Inferior parietal cortex (tissue), 1 donor: ENCODE results near the gene SFT2D2.

Experiments used
- DNase-seq: peaks from one replicate; pipeline ENCODE4 v3.0.0-alpha.2; 2016; ENCODE audit errors: extremely low spot score

Gene SFT2D2

DNA sequence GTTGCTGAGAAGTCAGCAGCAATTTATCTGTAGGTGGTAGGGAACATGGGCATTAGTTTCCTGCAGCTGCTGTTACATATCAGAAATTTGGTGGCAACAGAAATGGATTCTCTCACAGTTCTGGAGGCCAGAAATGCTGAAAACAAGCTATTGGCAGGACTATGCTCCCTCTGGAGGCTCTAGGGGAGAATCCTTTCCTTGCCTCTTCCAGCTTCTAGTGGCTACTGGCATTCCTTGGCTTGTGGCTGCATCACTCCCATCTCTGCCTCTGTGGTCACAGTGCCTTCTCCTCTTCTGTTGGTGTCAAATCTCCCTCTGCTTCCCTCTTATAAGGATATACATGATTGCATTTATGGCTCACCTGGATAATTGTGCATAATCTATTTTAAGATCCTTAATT is 2.5 kb upstream of the SFT2D2 start:
- no peak for DNase-seq

DNA sequence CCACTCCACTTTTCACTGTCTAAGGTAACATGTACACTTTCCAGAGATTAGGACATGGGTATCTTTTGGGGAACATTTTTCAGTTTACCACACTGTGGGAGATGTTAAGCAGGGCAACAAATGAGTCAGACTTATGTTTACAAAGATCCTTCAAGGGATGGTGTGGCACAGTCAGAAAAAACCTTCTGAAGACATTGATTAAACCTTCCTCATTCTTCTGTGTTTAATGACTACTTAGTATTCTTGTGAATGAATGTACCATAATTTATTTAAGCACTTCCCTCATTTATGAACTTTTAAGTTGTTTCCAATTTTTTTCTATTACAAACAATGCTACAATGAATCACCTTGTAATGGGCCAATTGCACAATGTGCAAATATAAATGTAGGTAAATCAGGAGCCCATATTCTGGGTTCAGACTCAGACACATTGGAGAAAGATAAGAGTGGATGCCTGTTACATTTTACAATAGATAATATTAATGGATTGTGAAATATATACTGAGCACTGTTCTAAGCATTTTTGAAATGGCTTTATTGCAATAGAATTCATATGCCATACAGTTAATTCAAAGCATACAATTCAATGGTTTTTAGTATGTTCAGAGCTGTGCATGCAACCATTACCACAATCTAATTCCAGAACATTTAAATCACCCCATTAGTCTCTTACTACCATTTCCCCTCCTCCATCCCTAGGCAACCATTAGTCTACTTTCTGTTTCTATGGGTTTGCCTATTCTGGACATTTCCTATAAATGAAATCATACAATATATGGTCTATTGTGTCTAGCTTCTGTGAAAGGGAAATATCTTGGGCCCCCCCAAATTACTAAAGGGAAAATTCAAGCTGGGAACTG is 1.9 kb upstream of the SFT2D2 start:
- no peak for DNase-seq

DNA sequence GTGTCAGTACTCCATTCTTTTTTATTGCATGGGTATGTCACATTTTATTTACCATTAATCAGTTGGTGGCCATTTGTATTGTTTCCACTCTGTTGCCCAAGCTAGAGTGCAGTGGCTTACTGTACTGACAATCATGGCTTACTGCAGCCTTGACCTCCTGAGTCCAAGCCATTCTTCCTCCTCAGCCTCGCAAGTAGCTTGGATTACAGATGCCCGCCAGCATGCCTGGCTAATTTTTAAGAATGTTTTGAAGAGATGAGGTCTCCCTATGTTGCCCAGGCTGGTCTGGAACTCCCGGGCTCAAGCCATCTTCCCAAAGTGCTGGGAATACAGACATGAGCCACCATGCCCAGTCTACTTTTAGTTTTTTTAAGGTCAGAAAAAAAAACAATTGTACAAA is 813 bp upstream of the SFT2D2 start:
- DNase-seq, result no peak

DNA sequence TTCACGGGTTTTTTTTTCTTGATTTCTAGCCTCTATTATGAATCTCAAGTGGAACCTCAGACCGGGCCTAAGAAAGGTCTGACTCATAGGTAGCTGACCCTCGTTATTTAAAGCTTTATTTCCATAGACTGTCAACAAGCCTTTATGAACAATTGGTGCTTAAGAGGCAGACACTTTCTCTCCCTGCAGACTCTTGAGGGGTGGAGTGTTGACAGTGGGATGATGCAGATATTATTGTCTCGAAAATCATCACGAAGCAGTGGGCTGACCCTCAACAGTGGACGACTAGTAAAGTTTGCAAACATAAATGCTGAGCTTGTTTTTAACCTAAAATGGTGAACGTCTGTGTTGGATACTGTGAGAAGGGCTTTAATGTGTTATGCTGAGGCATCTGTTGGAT is 1.8 kb downstream of the SFT2D2 start:
- no peak for DNase-seq

DNA sequence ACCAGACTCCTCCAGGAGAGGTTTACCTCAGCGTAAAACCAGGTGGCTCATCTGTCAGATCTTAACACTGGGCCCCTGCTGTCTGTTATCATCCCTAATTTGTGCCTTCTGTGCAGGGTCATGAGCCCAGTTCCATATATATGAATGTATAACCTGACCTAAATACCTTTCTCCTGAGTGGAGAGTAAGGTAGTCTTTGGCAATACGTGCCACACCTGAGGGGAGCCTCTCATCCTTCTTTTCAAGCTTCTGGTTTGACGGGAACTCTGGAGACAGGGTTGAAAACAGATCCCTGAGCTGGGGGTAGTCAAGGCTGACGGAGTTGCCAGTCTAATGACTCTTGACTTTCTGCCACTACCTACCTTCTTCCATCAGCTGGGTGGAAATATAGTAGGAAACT is 4.1 kb downstream of the SFT2D2 start:
- no peak for DNase-seq

DNA sequence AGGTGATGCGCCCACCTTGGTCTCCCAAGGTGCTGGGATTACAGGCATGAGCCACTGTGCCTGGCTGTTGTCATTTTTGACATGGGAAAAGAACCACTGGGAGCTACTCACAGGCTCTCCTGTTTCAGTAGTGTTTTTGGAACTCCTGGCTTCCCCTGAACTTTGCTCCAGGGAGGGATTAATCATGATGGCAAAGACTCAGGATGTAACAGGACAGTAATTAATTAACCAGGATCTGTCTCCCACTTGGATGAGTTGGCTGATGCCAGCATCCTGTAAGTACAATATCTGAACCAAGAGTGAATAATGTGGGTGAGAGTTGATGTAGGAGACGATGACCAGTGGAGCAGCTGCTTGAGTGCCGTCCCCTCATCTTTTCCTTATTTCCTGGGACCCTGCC is 4.9 kb downstream of the SFT2D2 start:
- DNase-seq, result no peak

DNA sequence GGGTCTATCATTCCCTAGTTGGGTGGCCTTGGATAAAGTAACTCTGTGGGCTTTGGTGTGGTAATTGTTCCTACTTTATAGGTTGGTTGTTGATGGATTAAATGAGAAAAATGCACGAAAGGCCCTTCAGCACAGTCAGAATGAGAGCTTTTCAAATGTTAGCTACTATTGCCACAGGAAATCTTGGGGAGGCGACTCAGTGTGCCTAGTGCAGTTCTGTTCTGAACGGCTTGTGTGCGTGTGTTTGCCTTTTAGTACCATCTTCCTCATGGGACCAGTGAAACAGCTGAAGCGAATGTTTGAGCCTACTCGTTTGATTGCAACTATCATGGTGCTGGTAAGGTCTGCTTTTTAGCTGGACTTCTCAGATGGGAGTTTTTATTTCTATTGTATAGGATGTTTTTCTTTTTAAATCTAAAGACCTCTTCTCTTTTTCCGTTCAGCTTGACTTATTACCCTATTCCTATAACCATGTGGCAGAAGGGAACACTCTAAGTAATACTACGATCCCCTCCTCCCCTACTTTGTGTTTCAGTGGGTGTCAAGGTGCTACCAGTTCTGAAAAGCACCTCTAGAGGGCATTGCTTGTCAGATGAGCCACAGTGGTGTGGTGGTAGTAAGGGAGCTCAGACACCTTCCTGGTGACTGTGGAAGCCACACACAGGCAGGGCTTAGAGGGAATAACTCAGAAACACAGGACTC is 9.2 kb downstream of the SFT2D2 start:
- no peak for DNase-seq

DNA sequence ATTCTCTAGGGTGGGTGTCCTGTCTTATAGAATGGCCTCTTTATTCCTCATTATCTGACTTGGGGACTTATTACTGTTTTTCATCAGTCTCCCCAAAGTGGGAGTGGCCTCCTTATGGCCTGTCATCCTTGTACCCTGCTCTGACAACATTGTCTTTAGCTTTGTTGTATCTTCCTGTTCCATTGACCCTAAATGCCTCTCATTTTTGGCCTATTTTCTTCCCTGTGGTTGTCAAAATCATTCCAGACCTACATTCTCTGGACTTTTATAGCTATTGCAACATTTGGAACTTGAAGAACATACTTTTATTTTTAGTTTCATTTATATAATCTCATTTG is 9.7 kb downstream of the SFT2D2 start:
- no peak for DNase-seq

DNA sequence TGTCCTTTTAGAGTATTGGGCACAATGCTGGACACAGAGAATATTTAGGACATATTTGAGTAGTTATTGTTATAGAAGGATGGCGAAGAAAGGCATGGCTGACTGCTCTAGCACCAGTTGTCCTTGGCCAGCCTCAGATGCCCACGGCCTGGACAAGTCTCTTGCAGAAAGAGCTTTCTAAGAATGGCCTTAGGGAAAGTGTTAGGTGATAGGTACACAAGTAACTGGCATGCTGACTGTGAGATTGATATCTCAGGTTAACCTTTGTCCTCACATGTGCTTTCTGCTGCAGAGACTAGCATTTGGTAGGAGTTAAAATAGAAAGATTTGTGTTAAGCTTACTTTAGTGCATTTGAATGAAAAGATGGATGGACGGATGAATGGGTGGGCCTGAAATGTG is 10.1 kb downstream of the SFT2D2 start:
- DNase-seq, result no peak

DNA sequence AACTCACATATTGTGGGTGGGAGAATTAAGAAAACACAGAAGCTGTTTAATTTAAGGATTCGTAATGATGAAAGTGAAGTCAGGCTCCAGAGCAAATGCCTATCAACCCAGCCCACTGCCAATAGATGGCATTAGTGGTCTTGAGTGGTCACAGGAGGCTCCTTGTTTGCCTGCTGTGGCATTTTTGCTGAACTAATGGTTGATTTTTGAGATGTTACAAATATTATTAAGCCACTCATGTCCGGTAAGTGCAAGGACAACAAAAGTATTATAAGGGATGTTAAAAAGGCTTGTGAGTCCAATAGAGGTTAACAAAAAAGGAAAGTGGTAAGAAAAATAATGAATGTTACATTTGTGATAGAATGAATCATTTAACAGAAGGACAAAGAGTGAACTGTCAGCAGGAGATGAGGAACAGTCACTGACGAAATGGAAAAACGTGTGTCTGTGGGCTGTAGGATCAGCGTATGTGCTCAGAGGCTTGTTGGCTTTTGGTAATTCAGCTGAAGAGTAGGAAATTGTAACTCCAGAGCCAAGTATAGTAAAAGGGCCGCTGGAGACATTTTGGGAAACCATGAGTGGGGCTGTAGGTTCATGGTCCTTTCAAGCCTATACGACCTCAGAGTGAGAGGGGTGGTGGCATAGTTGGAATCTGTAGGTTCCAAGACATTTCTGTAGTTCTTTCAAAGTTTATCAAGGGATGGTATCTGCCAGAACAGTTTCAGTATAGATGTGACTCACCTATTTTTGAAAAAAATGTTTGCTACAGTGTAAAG is 11.2 kb downstream of the SFT2D2 start:
- DNase-seq, result no peak

DNA sequence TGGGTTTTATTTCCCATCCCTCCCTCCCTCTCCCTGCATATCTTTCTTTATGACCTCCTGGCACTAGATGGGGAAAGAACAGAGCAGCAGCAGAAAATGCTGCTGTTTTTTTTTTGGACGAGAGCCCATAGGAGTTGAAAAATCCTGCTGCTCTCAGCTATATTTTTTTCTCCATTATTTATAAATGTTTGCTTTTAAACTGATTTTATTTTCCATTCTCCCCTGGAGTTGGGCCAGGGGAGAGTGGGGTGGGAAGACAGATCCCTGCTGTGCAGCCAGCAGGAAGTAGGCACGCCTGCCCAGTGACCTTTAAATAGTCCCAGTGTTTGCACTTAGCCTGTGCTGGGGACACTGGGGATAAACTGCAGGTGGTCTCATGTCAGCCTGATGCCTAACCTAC is 17.4 kb downstream of the SFT2D2 start:
- no peak for DNase-seq

DNA sequence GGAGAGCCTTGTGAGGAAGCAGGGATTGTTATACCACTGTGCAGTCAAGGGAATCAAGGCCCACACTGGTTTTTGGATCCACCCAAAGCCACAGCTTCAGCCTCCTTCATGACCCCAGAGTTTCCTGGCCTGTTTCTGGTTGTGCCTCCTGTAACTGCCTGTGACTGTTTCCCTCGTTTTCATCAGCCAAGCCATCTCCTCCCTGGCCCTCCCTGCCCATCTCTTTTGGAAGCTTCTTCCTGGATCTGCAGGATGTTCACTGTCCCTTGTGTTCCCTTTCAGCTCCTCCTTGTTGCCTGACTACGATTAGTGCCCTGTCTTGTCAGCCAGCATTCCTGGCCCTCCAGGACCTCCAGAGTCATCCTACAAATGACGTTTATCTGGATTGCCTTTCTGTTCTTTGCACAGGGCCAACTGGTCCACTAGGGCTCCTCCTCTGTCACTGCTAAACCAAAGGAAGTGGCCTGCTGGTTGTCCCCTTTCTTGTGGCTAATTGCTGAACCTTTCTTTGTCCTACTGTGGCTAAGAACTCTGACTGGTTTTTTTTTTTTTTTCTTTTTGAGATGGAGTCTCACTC is 17.9 kb downstream of the SFT2D2 start:
- no peak for DNase-seq

DNA sequence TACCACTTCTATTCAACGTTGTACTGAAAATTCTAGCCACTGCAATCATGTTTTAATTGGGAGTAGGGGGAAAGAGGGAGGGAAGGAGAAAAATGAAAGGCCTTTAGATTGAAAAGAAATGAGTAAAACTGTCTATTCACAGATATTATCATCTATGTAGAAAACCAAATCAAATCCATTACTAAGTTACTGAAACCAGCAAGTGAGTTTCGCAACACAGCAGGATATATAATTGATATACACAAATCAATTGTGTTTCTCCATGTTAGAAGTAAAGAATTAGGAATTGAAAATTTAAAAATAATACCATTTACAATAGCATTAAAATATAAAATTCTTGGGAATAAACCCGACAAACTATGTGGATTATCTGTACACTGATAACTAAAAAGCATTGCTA is 19.2 kb downstream of the SFT2D2 start:
- DNase-seq, result no peak

DNA sequence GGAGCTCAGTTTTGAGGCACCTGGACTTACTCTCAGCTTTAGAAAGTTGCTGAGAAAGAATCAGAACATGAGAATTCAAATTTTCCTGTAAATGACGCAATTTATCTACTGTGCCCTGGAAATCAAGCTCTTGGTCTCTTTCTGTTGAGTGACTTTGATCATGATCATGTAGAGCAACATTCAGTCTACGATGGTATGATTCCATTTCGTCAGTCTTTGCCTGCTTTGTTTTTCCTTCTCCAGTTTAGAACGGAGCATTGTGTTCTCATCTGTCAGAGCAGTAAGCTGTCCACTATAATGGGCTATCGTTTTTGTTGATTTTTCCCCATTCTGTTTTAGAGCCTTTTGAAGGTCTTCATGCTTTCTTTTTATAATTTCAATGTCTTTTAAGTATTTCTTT is 20.7 kb downstream of the SFT2D2 start:
- DNase-seq, result no peak

DNA sequence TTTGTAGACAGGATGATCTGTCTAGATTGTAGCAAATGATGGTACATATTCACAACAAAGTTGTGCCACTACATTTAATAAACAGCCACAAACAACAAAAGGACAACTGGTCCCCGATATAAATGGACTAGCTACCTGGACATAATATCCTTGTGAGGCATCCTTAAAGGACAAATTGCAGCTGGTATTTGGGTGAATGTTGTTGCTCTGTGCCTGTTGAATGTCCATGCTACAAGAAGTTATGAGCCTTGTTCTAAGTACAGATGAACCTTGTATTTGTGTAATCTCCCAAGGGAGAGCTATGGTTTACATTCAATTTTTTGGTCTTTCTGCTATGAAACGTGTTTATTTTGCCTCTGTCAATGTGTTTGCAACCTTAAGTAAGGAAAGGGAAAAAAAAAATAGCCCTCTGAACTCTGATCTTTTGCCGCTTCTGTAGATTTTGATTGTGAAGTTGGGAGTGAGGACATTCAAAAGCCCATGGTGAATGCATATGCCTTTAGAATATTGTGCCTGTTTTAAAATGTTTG is 26.5 kb downstream of the SFT2D2 start:
- DNase-seq, result no peak

DNA sequence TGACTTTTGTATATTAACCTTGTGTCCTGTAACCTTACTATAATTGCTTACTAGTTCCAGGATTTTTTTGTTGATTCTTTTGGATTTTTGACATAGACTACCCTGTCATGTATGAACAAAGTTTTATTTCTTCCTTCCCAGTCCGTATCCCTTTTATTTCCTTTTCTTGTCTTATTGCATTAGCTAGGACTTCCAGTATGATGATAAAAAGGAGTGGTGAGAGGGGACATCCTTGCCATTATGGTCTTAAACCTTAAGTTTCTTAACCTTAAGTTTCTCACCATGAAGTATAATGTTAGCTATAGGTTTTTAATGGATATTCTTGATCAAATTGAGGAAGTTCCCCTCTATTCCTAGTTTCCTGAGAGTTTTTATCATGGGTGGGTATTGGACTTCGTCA is 30.4 kb downstream of the SFT2D2 start:
- no peak for DNase-seq

DNA sequence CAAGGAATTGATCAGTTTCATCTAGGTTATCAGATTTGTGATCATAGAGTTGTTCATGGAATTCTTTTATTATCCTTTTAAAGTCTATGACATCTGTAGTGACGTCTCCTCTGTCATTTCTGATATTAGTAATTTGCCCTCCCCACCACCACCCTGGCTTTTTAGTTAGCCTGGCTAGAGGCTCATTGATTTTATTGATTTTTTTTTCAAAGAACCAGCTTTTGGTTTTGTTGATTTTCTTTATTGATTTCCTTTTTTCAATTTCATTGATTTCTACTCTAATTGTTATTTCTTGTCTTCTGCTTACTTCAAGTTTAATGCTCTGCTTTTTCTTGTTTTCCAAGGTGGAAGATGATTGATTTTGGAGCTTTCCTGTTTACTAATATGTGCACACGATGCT is 31.6 kb downstream of the SFT2D2 start:
- no peak for DNase-seq

DNA sequence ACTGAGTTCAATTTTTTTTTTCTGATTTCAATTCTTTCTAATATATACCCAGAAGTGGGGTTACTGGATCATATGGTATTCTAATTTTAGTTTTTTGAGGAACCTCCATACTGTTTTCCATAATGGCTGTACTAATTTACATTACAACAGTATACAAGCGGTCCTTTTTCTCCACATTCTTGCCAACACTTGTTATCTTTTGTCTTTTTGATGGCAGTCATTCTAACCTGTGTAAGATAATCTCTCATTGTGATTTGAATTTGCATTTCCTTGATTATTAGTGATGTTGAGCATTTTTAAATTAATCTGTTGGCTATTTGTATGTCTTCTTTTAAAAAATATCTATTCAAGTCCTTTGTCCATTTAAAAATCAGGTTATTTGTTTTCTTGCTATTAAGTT is 33.8 kb downstream of the SFT2D2 start:
- DNase-seq, result no peak

DNA sequence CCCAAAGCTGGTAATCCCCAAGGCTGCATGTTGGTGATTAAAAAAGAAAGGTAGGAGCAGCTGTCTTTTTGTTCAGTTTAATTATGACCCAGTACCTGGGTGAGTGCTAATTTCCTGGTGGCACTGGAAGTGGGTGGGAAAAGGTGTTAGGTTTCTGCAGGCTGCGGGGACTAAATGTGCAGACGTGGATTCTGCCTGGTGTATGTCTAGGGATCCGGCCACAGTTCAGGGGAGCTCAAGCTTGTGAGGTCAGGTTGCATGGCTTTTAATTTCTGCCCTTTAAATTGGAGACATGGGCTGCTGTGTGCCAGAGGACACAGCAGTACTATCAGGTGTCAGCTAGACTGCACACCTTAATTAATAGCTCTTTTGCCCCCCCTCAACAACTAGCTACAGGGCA is 34.6 kb downstream of the SFT2D2 start:
- no peak for DNase-seq

DNA sequence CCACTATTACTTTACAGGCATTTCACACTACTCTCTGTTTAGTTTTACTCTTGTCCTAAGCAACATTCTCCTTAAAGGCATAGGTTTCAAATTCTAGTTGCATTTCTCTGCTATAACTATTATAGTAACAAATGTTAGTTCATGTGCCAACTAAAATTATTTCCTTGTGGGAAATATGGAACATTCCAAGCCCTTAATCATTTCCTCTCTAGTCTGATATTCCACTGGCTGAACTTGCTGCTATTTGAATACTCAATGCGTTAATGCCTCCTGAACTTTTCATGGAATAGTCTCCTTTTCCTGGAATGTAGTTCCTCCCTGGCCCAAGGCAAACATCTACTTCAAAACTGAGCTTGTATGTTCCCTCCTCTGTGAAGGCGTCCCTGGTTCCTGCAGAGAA is 35.6 kb downstream of the SFT2D2 start:
- no peak for DNase-seq

DNA sequence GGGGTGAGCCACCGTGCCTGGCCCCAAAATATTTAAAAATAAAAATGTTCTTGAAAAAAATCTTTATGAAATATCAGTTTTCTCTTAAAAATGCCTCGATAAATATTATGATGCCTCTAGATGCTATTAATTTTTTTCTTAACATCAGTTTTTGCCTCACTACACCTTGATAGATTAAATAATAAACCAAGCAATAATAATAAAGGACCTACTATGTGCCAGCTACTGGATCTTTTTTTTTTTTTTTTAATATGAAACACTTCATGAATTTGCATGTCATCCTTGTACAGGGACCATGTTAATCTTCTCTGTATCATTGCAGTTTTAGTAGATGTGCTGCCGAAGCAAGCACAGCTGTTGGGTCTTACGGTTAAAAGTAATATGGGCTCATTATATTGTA is 37.3 kb downstream of the SFT2D2 start:
- DNase-seq, result no peak

DNA sequence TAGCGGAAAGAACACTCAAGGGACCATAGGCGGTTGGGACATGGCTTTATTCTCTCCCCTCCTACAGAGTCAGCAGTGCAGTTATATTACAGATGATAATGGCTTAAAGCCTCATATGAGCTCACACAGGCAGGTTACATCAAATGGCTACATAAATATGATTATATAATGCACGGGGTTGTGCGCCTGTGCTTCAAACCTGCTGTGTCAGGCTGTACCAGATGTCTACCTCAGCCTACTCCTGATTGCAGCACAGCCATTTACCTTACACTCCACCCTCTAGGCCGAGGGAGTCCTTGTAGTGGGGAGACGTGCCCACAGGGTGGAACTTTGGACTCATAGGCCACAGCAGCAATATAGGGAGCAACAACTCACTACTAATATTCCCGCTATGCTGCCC is 38.5 kb downstream of the SFT2D2 start:
- no peak for DNase-seq
